GM11168 (cell line): Measurements from ENCODE around the gene MBOAT2.
"Not testable (repeated sequence)": the region's sequence is repeated elsewhere in the genome, so short reads cannot be mapped to it uniquely, and the experiment has no call there.

ENCODE experiments used
- in situ Hi-C: fragments of 300-500 bp; cut with MboI; formaldehyde crosslinking; loops from one replicate; pipeline ENCODE4 v1.12.0; 2022; ENCODE audit warnings: low sequenced_read_pairs; ENCODE audit not compliant: unreplicated experiment

The MBOAT2 gene

DNA sequence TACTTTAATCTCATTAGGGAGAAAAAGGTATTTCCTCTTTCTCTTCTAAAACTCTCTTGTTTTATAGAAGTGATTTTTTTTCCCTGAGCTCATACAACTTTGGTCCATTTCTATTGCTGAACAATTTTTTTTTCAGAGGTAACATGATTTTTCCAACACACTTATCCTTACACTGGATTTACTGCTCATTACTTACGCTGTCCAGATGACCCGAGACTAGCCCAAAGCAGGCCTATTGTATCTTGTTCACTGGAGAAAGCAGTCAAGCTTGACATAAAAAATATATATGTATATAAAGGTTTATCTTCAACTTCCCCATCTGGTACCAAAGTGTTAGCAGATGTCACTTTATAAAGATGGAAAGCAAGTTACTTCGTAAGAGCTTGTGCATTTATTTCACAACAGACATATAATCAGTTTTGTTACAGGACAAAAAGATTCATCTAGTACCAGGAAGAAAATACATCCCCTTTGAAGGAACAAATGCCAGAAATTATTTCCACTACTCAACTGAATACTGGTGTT lies 95.7 kb downstream of the MBOAT2 start:
- in situ Hi-C loops: no loop called here

DNA sequence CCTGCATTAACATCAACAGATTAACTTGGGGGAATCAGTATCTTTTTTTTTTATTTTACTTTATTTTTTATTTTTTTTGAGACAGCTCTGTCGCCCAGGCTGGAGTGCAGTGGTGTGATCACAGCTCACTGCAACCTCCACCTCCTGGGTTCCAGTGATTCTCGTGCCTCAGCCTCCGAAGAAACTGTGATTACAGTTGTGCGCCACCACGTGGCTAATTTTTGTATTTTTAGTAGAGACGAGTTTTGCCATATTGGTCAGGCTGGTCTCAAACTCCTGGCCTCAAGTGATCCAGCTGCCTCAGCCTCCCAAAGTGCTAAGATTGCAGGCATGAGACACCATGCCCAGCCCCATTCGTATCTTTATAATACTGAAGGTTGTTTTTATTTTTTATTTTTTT lies 99.6 kb downstream of the MBOAT2 start:
- in situ Hi-C loops: not testable (repeated sequence)

DNA sequence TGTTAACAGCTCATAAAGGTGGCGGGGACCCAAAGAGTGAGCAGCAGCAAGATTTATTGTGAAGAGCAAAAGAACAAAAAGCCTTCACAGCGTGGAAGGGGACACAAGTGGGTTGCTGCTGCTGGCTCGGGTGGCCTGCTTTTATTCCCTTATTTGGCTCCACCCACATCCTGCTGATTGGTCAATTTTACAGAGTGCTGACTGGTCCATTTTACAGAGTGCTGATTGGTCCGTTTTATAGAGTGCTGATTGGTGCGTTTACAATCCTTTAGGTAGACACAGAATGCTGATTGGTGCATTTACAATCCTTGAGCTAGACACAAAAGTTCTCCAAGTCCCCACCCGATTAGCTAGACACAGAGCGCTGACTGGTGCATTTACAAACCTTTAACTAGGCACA lies 100.7 kb downstream of the MBOAT2 start:
- in situ Hi-C loops: not testable (repeated sequence)

DNA sequence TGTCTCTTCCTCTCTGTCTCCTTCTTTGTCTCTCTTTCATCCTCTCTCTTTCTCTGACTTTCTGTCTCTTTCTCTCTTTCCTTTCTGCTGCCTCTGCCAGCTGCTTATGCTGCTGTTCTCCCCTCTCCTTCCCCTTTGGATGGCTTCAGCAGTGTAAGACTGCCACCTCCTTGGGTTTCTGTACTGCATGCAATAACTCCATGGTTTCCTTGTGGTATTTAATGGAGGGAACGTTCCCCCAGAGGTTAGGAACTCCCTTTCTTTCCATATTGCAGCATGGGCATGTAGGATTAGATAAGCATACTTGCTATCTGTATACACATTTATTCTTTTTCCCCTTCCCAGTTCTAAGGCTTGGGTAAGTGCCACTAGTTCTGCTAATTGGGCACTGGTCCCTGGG lies 106.3 kb downstream of the MBOAT2 start:
- in situ Hi-C loops: not testable (repeated sequence)

DNA sequence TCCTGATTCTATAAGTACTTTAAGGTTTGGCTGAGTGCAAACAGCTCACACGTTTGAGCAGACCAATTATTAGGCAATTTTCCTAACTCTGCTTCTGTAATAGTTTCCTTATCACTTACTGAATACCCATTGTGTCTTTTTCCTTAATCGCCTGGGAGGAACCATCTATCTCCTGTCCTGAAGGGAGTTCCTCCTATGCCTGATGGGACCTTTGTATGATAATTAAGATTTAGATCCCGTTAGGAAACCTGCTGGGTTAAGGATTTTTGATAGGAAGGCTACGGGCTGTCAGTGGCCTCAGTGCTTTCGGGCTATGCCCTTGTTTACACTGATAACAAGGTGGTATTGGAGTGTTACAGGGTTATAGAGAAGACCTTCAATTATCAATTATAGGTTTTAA lies 106.8 kb downstream of the MBOAT2 start:
- in situ Hi-C loops: not testable (repeated sequence)

DNA sequence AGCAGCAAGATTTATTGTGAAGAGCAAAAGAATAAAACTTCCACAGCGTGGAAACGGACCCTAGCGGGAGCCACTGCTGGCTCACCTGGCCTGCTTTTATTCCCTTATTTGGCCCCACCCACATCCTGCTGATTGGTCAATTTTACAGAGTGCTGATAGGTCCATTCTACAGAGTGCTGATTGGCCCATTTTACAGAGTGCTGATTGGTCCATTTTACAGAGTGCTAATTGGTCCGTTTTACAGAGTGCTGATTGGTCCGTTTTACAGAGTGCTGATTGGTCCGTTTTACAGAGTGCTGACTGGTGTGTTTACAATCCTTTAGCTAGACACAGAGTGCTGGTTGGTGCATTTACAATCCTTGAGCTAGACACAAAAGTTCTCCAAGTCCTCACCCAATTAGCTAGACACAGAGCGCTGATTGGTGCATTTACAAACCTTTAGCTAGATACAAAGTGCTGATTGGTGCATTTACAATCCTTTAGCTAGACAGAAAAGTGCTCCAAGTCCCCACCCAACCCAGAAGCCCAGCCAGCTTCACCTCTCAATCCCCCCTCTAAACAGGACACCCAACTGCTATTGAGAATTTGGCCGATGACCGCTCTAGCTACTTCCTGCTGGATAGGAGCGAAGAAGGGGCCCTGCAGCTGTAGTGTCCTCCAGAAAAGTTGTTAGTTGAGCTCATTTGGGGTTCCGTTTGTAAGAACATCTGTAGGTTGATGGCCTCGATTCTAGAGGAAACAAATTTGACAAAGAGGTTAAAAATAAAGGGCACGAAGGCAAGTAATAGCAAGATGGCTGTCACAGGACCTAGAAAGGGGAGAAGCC lies 108.2 kb downstream of the MBOAT2 start:
- in situ Hi-C loops: not testable (repeated sequence)

DNA sequence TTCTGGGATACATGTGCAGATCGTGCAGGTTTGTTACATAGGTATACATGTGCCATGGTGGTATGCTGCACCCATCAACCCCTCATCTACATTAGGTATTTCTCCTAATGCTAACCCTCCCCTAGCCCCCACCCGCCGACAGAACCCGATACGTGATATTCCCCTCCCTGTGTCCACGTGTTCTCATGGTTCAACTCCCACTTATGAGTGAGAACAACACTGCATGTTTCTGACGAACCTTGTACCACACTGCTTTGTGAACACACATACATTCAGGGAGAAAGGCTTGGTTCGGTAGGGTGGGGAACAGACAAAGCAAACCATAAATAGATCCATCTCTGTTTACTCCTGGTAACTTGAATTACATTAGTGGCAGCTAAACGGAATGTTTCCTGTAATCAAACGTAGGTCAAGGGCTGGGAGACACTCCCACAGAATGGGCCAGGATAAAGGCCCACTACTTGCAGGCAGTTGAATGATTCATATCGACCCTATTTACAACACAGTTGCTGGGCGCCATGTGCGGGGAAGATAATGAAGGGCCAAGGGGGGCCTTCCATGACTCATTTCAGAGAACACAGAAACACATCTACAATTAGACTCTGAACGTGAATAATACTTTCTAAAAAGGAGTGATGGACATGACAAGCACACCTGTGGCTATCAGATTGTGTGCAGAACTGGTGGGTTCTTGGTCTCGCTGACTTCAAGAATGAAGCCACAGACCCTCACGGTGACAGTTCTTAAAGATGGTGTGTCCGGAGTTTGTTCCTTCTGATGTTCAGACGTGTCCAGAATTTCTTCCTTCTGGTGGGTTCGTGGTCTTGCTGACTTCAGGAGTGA lies 109.3 kb downstream of the MBOAT2 start:
- in situ Hi-C loops: no loop called here

DNA sequence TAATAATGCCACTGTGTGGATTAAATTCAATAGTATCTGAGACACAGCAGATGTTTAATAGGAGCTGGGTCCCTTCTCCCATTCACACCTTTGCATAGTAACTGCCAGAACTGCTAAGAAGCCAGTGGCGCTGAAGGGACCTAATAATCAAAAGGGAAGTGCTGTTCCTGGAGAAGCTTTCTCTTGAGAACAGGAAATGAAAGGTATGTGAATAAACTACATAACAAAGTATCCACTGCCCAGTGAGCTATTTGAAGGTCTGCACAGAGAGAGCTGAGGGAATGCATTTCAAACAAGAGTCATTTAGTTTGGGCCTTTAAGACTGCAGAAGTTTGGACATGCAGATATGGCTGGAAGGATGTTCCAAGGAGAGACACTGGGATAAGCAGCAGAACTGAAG lies 110.0 kb downstream of the MBOAT2 start:
- in situ Hi-C loops: no loop called here

DNA sequence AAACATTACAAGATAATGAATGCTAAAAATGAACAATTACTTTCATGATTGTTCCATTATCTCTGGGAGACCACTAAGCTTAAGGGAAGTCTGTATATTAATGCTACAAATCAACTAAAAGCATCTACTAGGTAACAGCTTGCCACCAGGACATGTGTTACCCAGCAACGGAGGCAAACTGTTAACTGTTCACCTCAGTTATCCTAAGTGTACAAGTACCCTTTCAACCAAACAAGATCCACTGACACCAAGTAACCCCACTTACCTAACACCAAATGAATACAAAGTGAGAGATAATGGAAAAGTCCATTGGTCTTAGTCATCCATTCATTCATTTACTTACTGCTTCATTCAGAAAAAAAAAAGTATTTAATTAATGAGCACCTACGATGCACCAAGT lies 111.4 kb downstream of the MBOAT2 start:
- in situ Hi-C loops: no loop called here

DNA sequence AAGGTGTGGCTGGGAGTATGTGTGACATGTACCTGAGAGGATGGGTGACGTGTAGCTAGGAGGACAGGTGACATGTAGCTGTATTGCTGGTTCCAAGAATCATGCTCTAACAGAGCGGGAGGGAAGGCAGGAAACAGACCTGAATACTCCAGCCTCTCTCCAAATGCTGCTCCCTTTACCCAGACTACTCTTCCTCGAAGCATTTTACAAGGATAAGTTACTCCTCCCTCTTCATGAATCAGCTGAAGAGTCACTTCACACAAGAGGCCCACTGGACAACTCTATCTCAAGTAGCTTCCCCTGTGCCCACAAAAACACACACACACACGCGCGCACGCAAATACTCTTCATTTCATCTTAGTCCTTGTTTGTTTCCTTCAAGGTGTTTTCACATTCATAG lies 113.5 kb downstream of the MBOAT2 start:
- in situ Hi-C loops: no loop called here

DNA sequence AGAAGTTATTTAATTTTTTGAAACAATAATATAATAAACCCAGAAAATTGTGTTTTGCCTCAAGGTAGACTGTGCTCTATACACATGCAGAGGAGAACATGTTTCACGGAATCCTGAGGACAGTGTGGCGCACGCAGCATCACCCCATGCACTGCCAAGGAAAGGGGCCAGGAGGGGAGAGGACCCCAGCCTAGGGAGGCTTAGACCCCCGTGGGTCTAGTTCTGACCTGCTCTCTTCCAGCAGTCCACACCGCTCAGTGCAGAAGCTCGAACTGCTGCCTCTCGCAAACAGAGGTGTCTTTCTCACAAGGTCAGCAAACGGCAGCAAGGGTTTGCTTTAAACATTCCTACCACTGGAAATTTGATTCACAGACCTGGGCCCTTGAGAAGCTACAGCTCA lies 114.5 kb downstream of the MBOAT2 start:
- in situ Hi-C loops: no loop called here

DNA sequence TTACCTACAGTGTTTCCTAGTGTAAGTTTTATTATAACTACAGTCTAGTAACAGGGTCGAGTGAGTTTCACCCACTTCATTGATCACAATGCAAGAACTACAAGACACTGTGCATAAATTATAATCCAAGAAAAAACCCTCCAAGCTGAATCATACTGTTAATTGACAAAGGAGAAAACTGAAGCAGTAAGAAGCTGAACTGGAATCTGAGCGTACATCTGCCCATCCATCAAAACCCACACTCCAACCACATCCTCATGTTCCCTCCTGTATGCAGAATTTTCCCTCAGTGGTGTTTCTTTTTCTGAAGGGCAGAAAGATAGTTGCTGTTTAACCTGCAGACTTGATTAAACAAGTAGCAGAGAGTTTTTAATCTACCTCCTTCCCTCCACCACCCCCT lies 116.6 kb downstream of the MBOAT2 start:
- in situ Hi-C loops: no loop called here

DNA sequence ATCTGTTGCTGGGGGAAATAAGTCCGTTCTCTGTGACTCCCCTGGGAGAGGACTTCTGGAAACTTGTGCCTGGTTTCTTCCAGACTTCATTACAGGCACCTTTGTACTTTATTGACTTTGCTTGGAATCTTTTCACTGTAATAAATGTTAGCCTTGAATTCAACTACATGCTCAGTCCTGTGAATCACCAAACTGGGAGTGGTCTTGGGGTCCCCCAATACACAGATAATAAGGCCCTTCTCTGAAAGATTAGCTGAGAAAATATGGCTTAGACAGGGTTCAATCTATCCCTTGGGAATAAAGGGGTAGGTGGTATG lies 117.3 kb downstream of the MBOAT2 start:
- in situ Hi-C loops: no loop called here

DNA sequence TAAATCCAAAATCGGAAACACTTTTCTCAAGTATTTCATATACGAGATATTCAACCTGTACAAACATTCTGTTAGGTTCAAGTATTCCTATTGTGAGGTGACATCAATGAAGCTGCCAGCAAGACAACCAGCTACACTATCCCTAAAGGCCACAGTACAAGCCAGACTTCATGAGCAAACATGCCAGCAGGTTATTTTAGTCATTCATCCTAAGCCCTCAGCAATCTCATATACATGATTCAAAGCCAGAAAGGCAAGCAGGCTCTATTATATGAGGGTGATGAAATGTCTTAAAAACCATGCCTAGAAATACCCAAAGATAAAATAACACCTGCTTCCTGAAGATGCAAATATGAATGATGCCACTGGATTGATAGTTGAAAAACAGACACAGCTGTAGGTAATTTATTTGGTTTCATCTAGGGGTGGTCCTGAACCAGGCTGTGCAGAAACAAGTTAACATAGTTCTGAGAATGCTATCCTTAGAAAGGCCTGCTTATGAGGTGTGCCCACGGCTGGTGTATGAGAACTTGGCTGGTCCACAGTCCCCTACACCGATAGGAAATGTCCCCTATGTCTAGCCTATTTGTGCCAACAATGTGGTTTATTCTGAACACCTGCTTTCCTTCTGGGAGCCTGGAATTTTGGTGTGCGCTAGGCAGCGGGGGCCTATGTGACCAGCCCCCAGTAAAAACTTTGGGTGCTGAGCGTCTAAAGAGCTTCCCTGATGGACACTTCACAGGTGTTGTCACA lies 117.9 kb downstream of the MBOAT2 start:
- in situ Hi-C loops: no loop called here

DNA sequence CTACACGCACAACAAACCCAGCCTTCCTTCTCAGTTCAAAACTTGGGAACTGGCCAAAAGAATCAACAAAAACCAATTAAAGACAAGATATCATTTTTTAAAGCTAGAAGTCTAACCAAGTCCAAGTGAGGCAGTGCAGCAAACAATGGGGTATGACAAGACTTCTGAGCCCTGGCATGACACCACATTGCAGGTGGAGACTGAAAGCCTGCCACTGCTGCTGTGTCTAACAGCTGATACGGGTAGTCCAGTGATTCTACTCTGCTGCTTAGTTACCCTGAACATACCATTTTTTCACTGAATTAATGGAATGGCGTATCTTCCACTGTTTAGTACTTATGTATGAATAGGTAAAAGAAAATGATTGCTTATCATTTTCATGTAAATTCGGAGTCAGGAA lies 118.7 kb downstream of the MBOAT2 start:
- in situ Hi-C loops: no loop called here

DNA sequence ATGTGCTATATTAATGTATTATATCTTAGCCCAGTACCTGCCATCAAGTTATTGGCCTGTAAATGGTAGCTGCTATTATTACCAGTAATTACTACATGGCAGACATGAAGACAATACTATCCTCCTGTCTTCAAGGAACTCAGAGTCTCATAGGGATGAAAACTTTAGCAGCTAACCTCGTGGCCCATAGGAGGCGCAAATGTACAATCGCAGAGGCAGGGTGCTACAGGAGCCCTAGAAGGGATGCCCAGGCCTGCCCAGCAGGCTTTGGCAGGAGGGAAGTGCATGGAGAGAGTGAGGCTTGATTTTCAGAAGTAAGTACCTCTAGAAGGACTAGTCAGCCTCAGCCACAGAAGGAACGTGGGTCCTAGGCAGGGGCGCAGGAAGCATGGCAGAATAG lies 121.4 kb downstream of the MBOAT2 start:
- in situ Hi-C loops: no loop called here

DNA sequence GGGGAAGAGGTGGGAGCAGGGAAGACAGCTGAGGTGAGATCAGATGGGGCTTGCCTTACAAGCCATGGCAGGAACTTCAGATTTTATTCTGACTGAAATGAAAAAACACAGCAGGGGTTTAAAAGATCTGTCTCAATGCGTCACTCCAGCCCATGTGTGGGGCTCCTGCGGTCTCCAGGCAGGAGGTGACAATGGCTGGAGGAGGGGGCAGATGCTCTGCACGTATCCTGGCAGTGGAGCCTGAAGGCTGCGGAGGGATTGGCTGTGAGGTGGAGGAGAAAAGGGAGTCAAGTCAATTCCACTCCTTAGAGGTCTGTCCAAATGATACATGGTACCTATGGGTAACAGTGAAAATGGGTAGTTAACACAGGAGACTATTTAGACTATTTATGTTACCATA lies 125.6 kb downstream of the MBOAT2 start:
- in situ Hi-C loops: no loop called here

DNA sequence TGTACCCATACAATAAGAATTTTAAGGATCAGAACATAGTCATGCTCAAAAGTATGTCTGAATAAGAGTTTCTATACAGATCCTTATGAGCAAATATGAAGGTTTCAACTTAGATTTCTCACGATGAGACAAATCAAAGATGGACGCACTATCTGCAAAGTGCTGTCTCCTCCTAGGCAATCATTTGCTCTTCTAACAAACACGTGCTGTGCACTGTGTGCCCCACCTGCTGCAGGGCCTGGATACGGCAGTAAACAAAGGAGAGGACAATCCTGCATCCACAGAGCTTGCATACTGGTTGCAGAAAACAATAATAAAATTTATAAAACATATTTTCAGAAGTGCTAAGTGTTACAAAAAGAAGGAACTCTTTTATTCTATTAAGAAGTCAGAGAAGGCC lies 126.2 kb downstream of the MBOAT2 start:
- in situ Hi-C loops: no loop called here

DNA sequence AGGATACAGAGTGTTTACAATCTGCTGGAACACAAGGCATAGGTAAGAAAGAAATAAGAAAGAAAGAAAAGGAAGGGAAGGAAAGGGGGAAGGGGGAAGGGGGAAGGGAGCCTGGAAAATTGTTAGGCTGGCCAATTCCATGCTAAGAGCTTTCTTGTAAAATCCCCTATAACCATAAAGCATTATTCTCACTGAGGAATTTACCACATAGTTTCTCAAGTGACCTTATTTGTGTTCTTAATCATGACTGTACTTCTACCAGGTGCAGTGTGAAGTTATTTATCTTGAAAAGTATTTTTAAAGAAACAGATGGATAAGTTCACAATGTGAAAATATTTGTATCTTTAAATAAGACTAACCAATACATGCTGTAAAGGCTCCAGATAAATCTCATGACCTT lies 126.9 kb downstream of the MBOAT2 start:
- in situ Hi-C loops: no loop called here

DNA sequence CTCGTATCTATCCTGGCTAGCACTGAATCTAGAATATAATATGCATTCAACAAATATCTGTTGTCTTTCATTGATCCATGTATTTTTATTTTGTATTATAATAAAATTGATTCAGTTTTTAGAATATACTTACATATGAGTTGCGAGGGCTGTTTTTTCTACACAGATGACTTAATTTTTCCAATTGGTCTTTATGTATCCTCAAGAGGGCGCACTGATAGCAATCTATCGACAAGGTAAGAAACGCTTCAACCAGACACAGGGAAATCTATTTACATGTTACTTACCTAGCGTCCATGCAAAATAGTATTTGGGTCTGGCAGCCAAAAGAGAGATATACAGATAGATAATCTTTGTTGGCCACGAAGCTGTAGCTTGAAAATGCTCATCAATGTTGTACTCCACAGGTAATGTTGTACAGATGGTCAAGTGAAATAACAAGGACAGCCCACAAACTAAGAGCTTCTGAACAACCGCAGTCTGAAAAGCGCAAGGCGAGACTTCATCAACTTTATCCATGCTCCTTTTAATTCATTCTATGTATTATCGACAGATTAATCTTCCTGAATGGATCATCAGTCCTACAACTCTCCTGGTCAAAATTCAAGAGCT lies 130.6 kb downstream of the MBOAT2 start:
- in situ Hi-C loops: loop anchor here (25.0 kb wide), 1 partner anchor 264 kb away; no protein-coding TSS in a partner anchor
